Keratinocyte (primary cell): ENCODE results near the gene OARD1. TPM values are rescaled to one million over a fixed set of nuclear protein-coding genes. Genes with fewer than 3 reads are reported as not detected.

ENCODE experiments used
- DNase-seq: peaks from one replicate; pipeline ENCODE4 v3.0.0-alpha.2; 2011; ENCODE audit warnings: low read depth, missing footprints, low spot score
- FAIRE-seq: peaks from 2 replicates; lab custom pipeline; 2011; peaks lifted over from hg19 to GRCh38; lab: Jason Lieb, UNC
- H2AFZ ChIP-seq: 2 replicates; pipeline ENCODE4 v1.6.0; 2012; ENCODE audit warnings: low read length, control low read depth, inconsistent platforms; ENCODE audit not compliant: control insufficient read depth
- H3K27ac ChIP-seq: 2 replicates; pipeline ENCODE4 v1.5.1; 2011; ENCODE audit warnings: low read length; ENCODE audit not compliant: control insufficient read depth, insufficient read depth
- H3K27me3 ChIP-seq: 3 replicates; pipeline ENCODE4 v1.6.0; 2011; ENCODE audit warnings: low read length; ENCODE audit not compliant: control insufficient read depth, insufficient read depth; ENCODE audit errors: extremely low read depth
- H3K36me3 ChIP-seq, 2 experiments: 2 replicates in 1 of 2; 3 replicates in 1 of 2; pipeline ENCODE4 v1.5.1; 2011; ENCODE audit warnings: low read length in 2 of 2, mild to moderate bottlenecking in 1 of 2; ENCODE audit not compliant: control insufficient read depth in 2 of 2, insufficient read depth in 2 of 2; ENCODE audit errors: extremely low read depth in 1 of 2
- H3K4me1 ChIP-seq: 3 replicates; pipeline ENCODE4 v1.5.1; 2011; ENCODE audit warnings: low read length; ENCODE audit not compliant: control insufficient read depth, insufficient read depth; ENCODE audit errors: extremely low read depth
- H3K4me2 ChIP-seq: 3 replicates; pipeline ENCODE4 v1.6.0; 2011; ENCODE audit warnings: low read depth, low read length; ENCODE audit not compliant: control insufficient read depth, insufficient read depth; ENCODE audit errors: extremely low read depth
- H3K4me3 ChIP-seq, 3 experiments: fragments of 200-600 bp in 1 of 3; sonication (generic) in 1 of 3; 2 replicates in 2 of 3; 3 replicates in 1 of 3; pipeline ENCODE4 v1.5.1; 2011 to 2016; ENCODE audit warnings: low read length in 3 of 3, mild to moderate bottlenecking in 3 of 3, control low read depth in 2 of 3, inconsistent platforms in 1 of 3, low read depth in 1 of 3, mixed read lengths in 1 of 3, mixed run types in 1 of 3, moderate library complexity in 1 of 3; ENCODE audit not compliant: control insufficient read depth in 2 of 3, insufficient read depth in 2 of 3; ENCODE audit errors: extremely low read depth in 1 of 3
- H3K79me2 ChIP-seq: 2 replicates; pipeline ENCODE4 v1.6.0; 2012; ENCODE audit warnings: low read length; ENCODE audit not compliant: control insufficient read depth, insufficient read depth
- H3K9ac ChIP-seq: 3 replicates; pipeline ENCODE4 v1.6.0; 2011; ENCODE audit warnings: low read length; ENCODE audit not compliant: control insufficient read depth, insufficient read depth; ENCODE audit errors: extremely low read depth
- H3K9me1 ChIP-seq: 3 replicates; pipeline ENCODE4 v1.6.0; 2011; ENCODE audit warnings: low read length; ENCODE audit not compliant: control insufficient read depth, insufficient read depth; ENCODE audit errors: extremely low read depth
- H3K9me3 ChIP-seq: 2 replicates; pipeline ENCODE4 v1.5.1; 2012; ENCODE audit warnings: low read depth, low read length; ENCODE audit not compliant: control insufficient read depth
- H4K20me1 ChIP-seq: 3 replicates; pipeline ENCODE4 v1.6.0; 2011; ENCODE audit warnings: low read length; ENCODE audit not compliant: control insufficient read depth, insufficient read depth; ENCODE audit errors: extremely low read depth
- EZH2 ChIP-seq: IDR thresholded peaks from one replicate; pipeline ENCODE4 v1.6.1; 2012; ENCODE audit warnings: inconsistent platforms, mild to moderate bottlenecking, low read length, moderate library complexity
- dilution Hi-C: fragments of 300-500 bp; cut with MboI; formaldehyde crosslinking; loops from one replicate; pipeline ENCODE4 v1.7.0; 2020; ENCODE audit warnings: low sequenced_read_pairs; ENCODE audit not compliant: extremely low pct_ligation_motif_present
- polyA plus RNA-seq, 5 experiments: library from polyadenylated mRNA; depleted of rRNA in 3 of 5; stranded (reverse) in 3 of 5; stranded (forward) in 1 of 5; unstranded in 1 of 5; fragments of >200 nt; gene quantifications; 1 replicate in 1 of 5; 2 replicates in 3 of 5; 3 replicates in 1 of 5; pipeline versions ENCODE4 v1.2.1 to v1.2.3, GENCODE V29; 2011 to 2012; ENCODE audit warnings: missing spikeins in 2 of 5, low read depth in 1 of 5, low replicate concordance in 1 of 5
- TF ChIP-seq, protein P1 (sequence below), 3 experiments: IDR thresholded peaks in 1 of 3; conservative IDR thresholded peaks in 1 of 3; optimal IDR thresholded peaks in 1 of 3; 2 replicates in 2 of 3; 3 replicates in 1 of 3; pipeline versions ENCODE3 to v1.5.1; 2011; ENCODE audit warnings: low read length in 3 of 3, mild to moderate bottlenecking in 3 of 3, moderate library complexity in 2 of 3, control low read depth in 1 of 3, inconsistent platforms in 1 of 3; ENCODE audit not compliant: insufficient read depth in 2 of 3; ENCODE audit errors: extremely low read depth in 1 of 3

OARD1 gene
- polyA plus RNA-seq, 1 donor (not counting 4 experiments of a cell fraction or from before 2014, with no cell fraction given), result 20.3 TPM

DNA sequence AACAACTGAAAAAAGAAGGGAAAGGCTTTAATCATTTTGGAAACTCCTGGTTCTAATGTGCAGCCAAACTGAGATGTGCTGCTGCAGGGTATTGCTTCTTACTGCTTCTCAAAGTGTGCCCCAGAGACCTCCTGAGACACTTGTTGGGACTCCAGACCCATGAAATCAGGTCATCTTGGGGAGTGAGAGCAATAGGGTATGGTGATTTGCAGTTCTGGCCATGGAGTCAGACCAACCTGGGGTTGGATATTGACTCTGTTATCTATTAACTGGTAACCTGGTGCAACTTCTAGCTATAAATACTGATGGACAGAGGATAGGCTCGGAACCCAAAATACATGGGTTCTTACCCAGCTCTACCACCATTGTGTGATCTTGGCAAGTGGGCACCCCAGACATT lies 26.1 kb downstream of the OARD1 start:
- Histone ChIP-seq H2AFZ (no peak overlapping the region), H3K4me3 (no peak overlapping the region), H3K9me1 (no peaks in the 10 kb centered on the region), H3K9me3 (no peaks in the 10 kb centered on the region), H3K79me2 (no peaks in the 10 kb centered on the region), H3K27ac (no peak overlapping the region), H3K4me1 (peaks cover 15% of the 10 kb centered on the region), H3K27me3 (no peaks in the 10 kb centered on the region), H3K4me2 (no peak overlapping the region), H3K9ac (no peak overlapping the region), H4K20me1 (no peaks in the 10 kb centered on the region), H3K36me3 (no peaks in the 10 kb centered on the region)
- FAIRE-seq (no peak), DNase-seq (no peak)
- TF ChIP-seq EZH2, result no peak
- TF ChIP-seq, protein P1, sequence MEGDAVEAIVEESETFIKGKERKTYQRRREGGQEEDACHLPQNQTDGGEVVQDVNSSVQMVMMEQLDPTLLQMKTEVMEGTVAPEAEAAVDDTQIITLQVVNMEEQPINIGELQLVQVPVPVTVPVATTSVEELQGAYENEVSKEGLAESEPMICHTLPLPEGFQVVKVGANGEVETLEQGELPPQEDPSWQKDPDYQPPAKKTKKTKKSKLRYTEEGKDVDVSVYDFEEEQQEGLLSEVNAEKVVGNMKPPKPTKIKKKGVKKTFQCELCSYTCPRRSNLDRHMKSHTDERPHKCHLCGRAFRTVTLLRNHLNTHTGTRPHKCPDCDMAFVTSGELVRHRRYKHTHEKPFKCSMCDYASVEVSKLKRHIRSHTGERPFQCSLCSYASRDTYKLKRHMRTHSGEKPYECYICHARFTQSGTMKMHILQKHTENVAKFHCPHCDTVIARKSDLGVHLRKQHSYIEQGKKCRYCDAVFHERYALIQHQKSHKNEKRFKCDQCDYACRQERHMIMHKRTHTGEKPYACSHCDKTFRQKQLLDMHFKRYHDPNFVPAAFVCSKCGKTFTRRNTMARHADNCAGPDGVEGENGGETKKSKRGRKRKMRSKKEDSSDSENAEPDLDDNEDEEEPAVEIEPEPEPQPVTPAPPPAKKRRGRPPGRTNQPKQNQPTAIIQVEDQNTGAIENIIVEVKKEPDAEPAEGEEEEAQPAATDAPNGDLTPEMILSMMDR (optimal IDR thresholded peaks at IDR 0.05 in 1 of 3, IDR thresholded peaks at IDR 0.05 in 1 of 3, conservative IDR thresholded peaks at IDR 0.05 in 1 of 3; ENCODE audit: extremely low read depth in 1 of 3, insufficient read depth in 2 of 3, low read length in 3 of 3), result no peak
- dilution Hi-C loops, result no loop called here

DNA sequence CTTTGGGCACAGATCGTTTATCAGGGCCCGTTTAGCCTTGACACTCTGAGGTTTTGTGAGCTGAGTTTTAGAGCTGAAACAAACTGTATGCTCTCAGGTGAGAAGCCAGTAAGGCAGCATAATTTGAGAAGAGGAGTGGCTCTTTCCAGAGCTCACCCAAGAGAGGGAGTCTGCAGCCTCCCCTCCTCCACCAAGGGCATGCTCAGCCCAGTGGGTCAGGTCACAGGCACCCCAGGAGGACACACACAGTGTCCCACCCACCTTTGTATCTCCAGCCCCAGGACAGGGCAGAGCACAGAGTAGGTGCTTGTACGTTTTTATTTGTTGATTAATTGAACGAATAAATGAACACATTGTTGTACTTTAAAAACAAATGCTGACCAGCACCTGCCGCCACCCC lies 26.5 kb downstream of the OARD1 start:
- Histone ChIP-seq H3K27ac (no peak overlapping the region), H3K4me3 (no peak overlapping the region), H3K9me1 (no peaks in the 10 kb centered on the region), H3K36me3 (no peaks in the 10 kb centered on the region), H3K4me1 (peaks cover 19% of the 10 kb centered on the region), H4K20me1 (no peaks in the 10 kb centered on the region), H3K4me2 (no peak overlapping the region), H3K9me3 (no peaks in the 10 kb centered on the region), H3K9ac (no peak overlapping the region), H3K79me2 (no peaks in the 10 kb centered on the region), H3K27me3 (no peaks in the 10 kb centered on the region), H2AFZ (no peak overlapping the region)
- dilution Hi-C loops, result no loop called here
- TF ChIP-seq, protein P1 (optimal IDR thresholded peaks at IDR 0.05 in 1 of 3, IDR thresholded peaks at IDR 0.05 in 1 of 3, conservative IDR thresholded peaks at IDR 0.05 in 1 of 3; ENCODE audit: extremely low read depth in 1 of 3, insufficient read depth in 2 of 3, low read length in 3 of 3), result no peak
- TF ChIP-seq EZH2, result no peak
- DNase-seq, result no peak
- FAIRE-seq, result no peak
